HS-27A (cell line): ENCODE data around the gene GGA2.
A peak's percentile ranks its signal among the peaks of the same experiment; 100 is the strongest.
"Not testable (repeated sequence)": the region's sequence is repeated elsewhere in the genome, so short reads cannot be mapped to it uniquely, and the experiment has no call there.

ENCODE experiments used
- DNase-seq: peaks from one replicate; pipeline ENCODE4 v3.0.0-alpha.2; 2012; ENCODE audit warnings: low read depth, missing footprints

The GGA2 gene

GRCh38 chr16:23510164-23510914 lies at the start of gene GGA2:
TSS of gene GGA2 (minus strand) at chr16:23510494. CDS start at chr16:23510411, 83 bp downstream.
- DNase-seq = peak; percentile 39

GRCh38 chr16:23557779-23558702 lies 47.7 kb upstream of the GGA2 start:
- DNase-seq = no peak

- DNase-seq = peak; percentile 91
Measured at GRCh38 chr16:23556881-23557778, 46.8 kb upstream of the GGA2 start, which contains the start of the genes EARS2 and UBFD1. TSS of gene EARS2 (minus strand) at chr16:23557350. CDS start at chr16:23557343, 7 bp downstream. TSS of gene UBFD1 (plus strand) at chr16:23557727. CDS start at chr16:23557743, 16 bp downstream.

- DNase-seq = no peak
Measured at GRCh38 chr16:23554536-23554935, 44.2 kb upstream of the GGA2 start.

GRCh38 chr16:23552161-23552560 lies 41.9 kb upstream of the GGA2 start:
- DNase-seq = no peak

- no peak for DNase-seq
Measured at GRCh38 chr16:23549938-23550337, 39.6 kb upstream of the GGA2 start.

- DNase-seq = no peak
Measured at GRCh38 chr16:23544436-23544835, 34.1 kb upstream of the GGA2 start.

GRCh38 chr16:23540817-23541178 lies 30.5 kb upstream of the GGA2 start:
- DNase-seq = not testable (repeated sequence)

- no peak for DNase-seq
Measured at GRCh38 chr16:23539984-23540816, 29.9 kb upstream of the GGA2 start.

- no peak for DNase-seq
Measured at GRCh38 chr16:23538919-23539278, 28.6 kb upstream of the GGA2 start.

- no peak for DNase-seq
Measured at GRCh38 chr16:23537390-23537789, 27.1 kb upstream of the GGA2 start.

- DNase-seq = no peak
Measured at GRCh38 chr16:23535901-23536300, 25.6 kb upstream of the GGA2 start.

- DNase-seq = no peak
Measured at GRCh38 chr16:23534868-23535860, 24.9 kb upstream of the GGA2 start.

- no peak for DNase-seq
Measured at GRCh38 chr16:23532448-23532847, 22.2 kb upstream of the GGA2 start.

- DNase-seq = no peak
Measured at GRCh38 chr16:23530062-23530461, 19.8 kb upstream of the GGA2 start.

GRCh38 chr16:23528644-23529310 lies 18.5 kb upstream of the GGA2 start:
- DNase-seq = no peak

GRCh38 chr16:23527961-23528643 lies 17.8 kb upstream of the GGA2 start:
- no peak for DNase-seq

- no peak for DNase-seq
Measured at GRCh38 chr16:23524886-23525285, 14.6 kb upstream of the GGA2 start.
